PC-3 (cell line): ENCODE data around the gene TRIM43. TPM values are rescaled to one million over a fixed set of nuclear protein-coding genes. Genes with fewer than 3 reads are reported as not detected.

Source experiments
- ATAC-seq: fragments of 200-7000 bp; cut with Tn5 transposase; 2 replicates; pipeline ENCODE4 v1.9.1; 2020; ENCODE audit warnings: mild to moderate bottlenecking, moderate library complexity
- BruUV-seq: library from RNA; stranded (reverse); fragments of 400-500 nt; replicated peaks from 2 replicates; lab custom pipeline; 2021; lab: Mats Ljungman, UMichigan
- CTCF ChIA-PET: fragments of 300-600 bp; sonication (Branson Sonifier 250); formaldehyde crosslinking; loops from one replicate; lab custom pipeline; 2022; ENCODE audit warnings: antibody characterized with exemption; lab: Charles Lee
- POLR2A ChIA-PET: fragments of 300-600 bp; sonication (Branson Sonifier 250); formaldehyde crosslinking; loops from one replicate; lab custom pipeline; 2022; ENCODE audit warnings: antibody characterized with exemption; ENCODE audit not compliant: unreplicated experiment; lab: Charles Lee
- DNase-seq: peaks from one replicate; pipeline ENCODE4 v3.0.0-alpha.2; 2015
- H2AFZ ChIP-seq: fragments of 300-600 bp; sonication (generic); 2 replicates; pipeline ENCODE4 v1.6.0; 2016; ENCODE audit warnings: antibody characterized with exemption, low read length
- H3F3A ChIP-seq: fragments of 300-600 bp; sonication (generic); one replicate; pipeline ENCODE4 v1.6.0; 2017; ENCODE audit warnings: antibody characterized with exemption, low read length, control low read depth, mild to moderate bottlenecking; ENCODE audit not compliant: unreplicated experiment
- H3K27ac ChIP-seq: fragments of 300-600 bp; sonication (generic); 2 replicates; pipeline ENCODE4 v1.5.1; 2016; ENCODE audit warnings: mild to moderate bottlenecking, low read length
- H3K27me3 ChIP-seq: fragments of 300-600 bp; sonication (generic); 2 replicates; pipeline ENCODE4 v1.6.1; 2016; ENCODE audit warnings: low read length, mixed read lengths
- H3K36me3 ChIP-seq: fragments of 300-600 bp; sonication (generic); 2 replicates; pipeline ENCODE4 v1.6.1; 2016; ENCODE audit warnings: low read depth, mixed run types, low read length, mixed read lengths
- H3K4me1 ChIP-seq: fragments of 300-600 bp; sonication (generic); 2 replicates; pipeline ENCODE4 v1.5.1; 2016; ENCODE audit warnings: low read length; ENCODE audit not compliant: insufficient read depth
- H3K4me2 ChIP-seq: fragments of 300-600 bp; sonication (generic); 2 replicates; pipeline ENCODE4 v1.6.0; 2016; ENCODE audit warnings: low read length
- H3K4me3 ChIP-seq: fragments of 300-600 bp; sonication (generic); 2 replicates; pipeline ENCODE4 v1.5.1; 2016; ENCODE audit warnings: mild to moderate bottlenecking, low read length, mixed read lengths
- H3K79me2 ChIP-seq: fragments of 300-600 bp; sonication (generic); 2 replicates; pipeline ENCODE4 v1.6.1; 2017; ENCODE audit warnings: low read length, mixed read lengths
- H3K9ac ChIP-seq: fragments of 300-600 bp; sonication (generic); 2 replicates; pipeline ENCODE4 v1.6.0; 2016; ENCODE audit warnings: mild to moderate bottlenecking, low read length
- H3K9me2 ChIP-seq: fragments of 300-600 bp; sonication (generic); replicated peaks from 2 replicates; pipeline ENCODE4 v1.6.1; 2016; ENCODE audit warnings: mixed run types, low read length, mixed read lengths
- H3K9me3 ChIP-seq: fragments of 300-600 bp; sonication (generic); 2 replicates; pipeline ENCODE4 v1.6.1; 2016; ENCODE audit warnings: low read length, mixed read lengths
- H4K20me1 ChIP-seq: fragments of 300-600 bp; sonication (generic); 2 replicates; pipeline ENCODE4 v1.6.1; 2016; ENCODE audit warnings: low read length, mixed read lengths
- CTCF ChIP-seq: fragments of 300-600 bp; sonication (generic); conservative IDR thresholded peaks from 2 replicates; pipeline ENCODE4 v1.5.1; 2017; ENCODE audit warnings: antibody characterized with exemption, low read depth, mild to moderate bottlenecking, low read length
- EZH2 ChIP-seq: fragments of 300-600 bp; sonication (generic); IDR thresholded peaks from one replicate; pipeline ENCODE4 v1.6.1; 2017; ENCODE audit warnings: antibody characterized with exemption, mild to moderate bottlenecking, low read length; ENCODE audit not compliant: unreplicated experiment
- EZH2phosphoT487 ChIP-seq: fragments of 300-600 bp; sonication (generic); IDR thresholded peaks from 2 replicates; pipeline ENCODE4 v1.6.1; 2018; ENCODE audit warnings: mild to moderate bottlenecking, antibody characterized with exemption, low read length, borderline replicate concordance
- intact Hi-C: fragments of 100-400 bp; cut with micrococcal nuclease; formaldehyde crosslinking; loops from 2 replicates; pipeline ENCODE4 v1.9.0; 2023
- total RNA-seq: library from RNA; depleted of rRNA; stranded (reverse); fragments of >200 nt; gene quantifications from 2 replicates; pipeline ENCODE4 v1.2.3, GENCODE V29; 2014

Gene TRIM43
- total RNA-seq, 1 experiment from 2014 or later, result not detected

GRCh38 chr2:95569170-95569569 is 22.6 kb upstream of the TRIM43 start:
- H3K27me3 ChIP-seq, result no peaks in the 10 kb centered on the region
- ChIA-PET POLR2A (no interaction called here), CTCF (interaction anchor here (0.6 kb wide), 1 partner anchor 36 kb away, joined by 3 read pairs; no protein-coding TSS in a partner anchor)
- TF ChIP-seq EZH2 (no peak), EZH2phosphoT487 (no peak), CTCF (no peak)
- no peaks in the 10 kb centered on the region for H3K9me2 ChIP-seq
- no peaks in the 10 kb centered on the region for H3F3A ChIP-seq
- peaks cover 20% of the 10 kb centered on the region for H3K4me1 ChIP-seq
- H3K9ac ChIP-seq, result no peak overlapping the region
- no peak overlapping the region for H2AFZ ChIP-seq
- H3K9me3 ChIP-seq, result no peaks in the 10 kb centered on the region
- no peaks in the 10 kb centered on the region for H4K20me1 ChIP-seq
- H3K4me3 ChIP-seq, result no peak overlapping the region; the same call in 1 of the 2 replicates
- ATAC-seq (peak; percentile 90), DNase-seq (peak; percentile 79)
- H3K4me2 ChIP-seq, result peak overlapping the region; percentile 64
- no peaks in the 10 kb centered on the region for H3K79me2 ChIP-seq
- no peaks in the 10 kb centered on the region for H3K36me3 ChIP-seq
- H3K27ac ChIP-seq, result peak overlapping the region; percentile 16; the same call in 1 of the 2 replicates
- no TSS peak for BruUV-seq
- intact Hi-C loops, result loop anchor here (5.0 kb wide), 1 partner anchor 157 kb away; no protein-coding TSS in a partner anchor

GRCh38 chr2:95573866-95574265 is 17.9 kb upstream of the TRIM43 start:
- no peak overlapping the region for H2AFZ ChIP-seq
- H3K4me3 ChIP-seq, result no peak overlapping the region
- no peaks in the 10 kb centered on the region for H3K27me3 ChIP-seq
- no peak overlapping the region for H3K27ac ChIP-seq
- ATAC-seq (no peak), DNase-seq (no peak)
- no peak overlapping the region for H3K9ac ChIP-seq
- no peaks in the 10 kb centered on the region for H4K20me1 ChIP-seq
- TF ChIP-seq CTCF, result no peak
- TF ChIP-seq EZH2phosphoT487, result no peak
- TF ChIP-seq EZH2, result no peak
- BruUV-seq, result no TSS peak
- ChIA-PET CTCF (no interaction called here), POLR2A (no interaction called here)
- peaks cover 11% of the 10 kb centered on the region for H3K4me1 ChIP-seq
- no peaks in the 10 kb centered on the region for H3K9me2 ChIP-seq
- intact Hi-C loops, result no loop called here
- H3F3A ChIP-seq, result no peaks in the 10 kb centered on the region
- no peaks in the 10 kb centered on the region for H3K36me3 ChIP-seq
- no peaks in the 10 kb centered on the region for H3K9me3 ChIP-seq
- H3K79me2 ChIP-seq, result no peaks in the 10 kb centered on the region
- no peak overlapping the region for H3K4me2 ChIP-seq

GRCh38 chr2:95574506-95574905 is 17.3 kb upstream of the TRIM43 start:
- no peak for TF ChIP-seq CTCF
- TF ChIP-seq EZH2, result no peak
- no peak for TF ChIP-seq EZH2phosphoT487
- H3K27me3 ChIP-seq, result no peaks in the 10 kb centered on the region
- H2AFZ ChIP-seq, result no peak overlapping the region
- no peak overlapping the region for H3K4me2 ChIP-seq
- intact Hi-C loops, result no loop called here
- H3K9ac ChIP-seq, result no peak overlapping the region
- no peak overlapping the region for H3K27ac ChIP-seq
- ChIA-PET POLR2A (no interaction called here), CTCF (no interaction called here)
- no peaks in the 10 kb centered on the region for H3K79me2 ChIP-seq
- H3K4me1 ChIP-seq, result peaks cover 4% of the 10 kb centered on the region
- no peak overlapping the region for H3K4me3 ChIP-seq
- ATAC-seq, result no peak
- no peaks in the 10 kb centered on the region for H3K9me2 ChIP-seq
- H3K36me3 ChIP-seq, result no peaks in the 10 kb centered on the region
- BruUV-seq, result no TSS peak
- no peaks in the 10 kb centered on the region for H3K9me3 ChIP-seq
- DNase-seq, result no peak
- no peaks in the 10 kb centered on the region for H4K20me1 ChIP-seq
- no peaks in the 10 kb centered on the region for H3F3A ChIP-seq
